Stimulated activated CD4-positive, alpha-beta T cell treated with anti-CD3 and anti-CD28 coated beads, Interleukin-15, amount 100 ng/mL, for 24 hours (primary cell): ENCODE measurements around the gene TRIM15.
"Not testable (repeated sequence)": the region's sequence is repeated elsewhere in the genome, so short reads cannot be mapped to it uniquely, and the experiment has no call there.

Experiments
- DNase-seq: peaks from one replicate; pipeline ENCODE4 v3.0.0-alpha.2; 2020

Gene TRIM15

DNA sequence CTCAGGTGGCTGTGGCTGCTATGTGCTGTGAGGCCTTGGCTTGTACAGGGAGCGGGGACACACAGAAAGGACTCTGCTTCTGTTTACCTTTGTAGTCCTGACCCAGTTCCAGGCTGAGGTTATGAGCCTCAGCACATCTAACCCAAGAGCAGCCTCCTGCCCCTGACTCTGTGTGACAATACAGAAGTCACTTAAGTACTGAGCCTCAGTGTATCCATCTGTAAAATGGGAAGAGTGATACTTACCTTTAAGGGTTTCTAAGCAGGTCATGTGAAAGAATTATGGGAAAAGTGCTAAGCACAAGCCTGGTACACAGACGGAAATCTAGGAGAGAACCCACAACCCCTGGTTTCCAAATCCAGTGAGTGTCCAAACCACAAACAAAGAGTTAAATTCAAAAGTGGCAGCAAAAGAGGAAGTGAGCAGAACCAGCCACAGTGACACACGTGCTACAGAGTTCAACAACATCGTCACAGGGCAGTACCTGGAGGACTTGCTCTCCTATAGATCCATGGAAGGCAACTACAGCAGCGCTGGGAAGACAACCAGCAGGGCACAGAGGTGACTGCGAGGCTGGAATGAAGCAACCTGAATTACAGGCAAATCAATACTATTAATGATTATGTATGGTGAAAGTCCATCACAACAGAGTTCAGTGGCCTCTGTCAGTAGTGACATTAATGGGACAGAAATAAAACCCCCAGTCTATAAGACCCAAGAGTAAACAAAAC lies 37.4 kb downstream of the TRIM15 start:
- DNase-seq: no peak

DNA sequence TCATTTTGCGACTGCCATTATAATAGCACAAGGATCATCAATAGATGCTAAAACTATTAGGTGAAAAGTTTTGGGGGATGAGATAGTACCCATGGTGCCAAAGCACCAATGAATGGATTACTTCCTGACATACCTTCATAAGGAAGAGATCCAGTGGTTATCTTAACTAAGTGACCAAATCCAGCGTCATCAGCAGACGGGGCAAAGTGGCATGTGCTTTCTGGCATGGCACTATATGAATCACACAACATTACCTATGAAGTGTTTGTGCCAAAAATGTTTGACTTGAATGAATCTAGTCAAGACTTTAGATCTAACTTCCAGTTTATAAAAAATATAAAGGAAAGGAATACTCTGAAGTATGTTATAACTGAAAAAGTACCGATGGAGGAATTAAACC lies 39.0 kb downstream of the TRIM15 start:
- DNase-seq: no peak

DNA sequence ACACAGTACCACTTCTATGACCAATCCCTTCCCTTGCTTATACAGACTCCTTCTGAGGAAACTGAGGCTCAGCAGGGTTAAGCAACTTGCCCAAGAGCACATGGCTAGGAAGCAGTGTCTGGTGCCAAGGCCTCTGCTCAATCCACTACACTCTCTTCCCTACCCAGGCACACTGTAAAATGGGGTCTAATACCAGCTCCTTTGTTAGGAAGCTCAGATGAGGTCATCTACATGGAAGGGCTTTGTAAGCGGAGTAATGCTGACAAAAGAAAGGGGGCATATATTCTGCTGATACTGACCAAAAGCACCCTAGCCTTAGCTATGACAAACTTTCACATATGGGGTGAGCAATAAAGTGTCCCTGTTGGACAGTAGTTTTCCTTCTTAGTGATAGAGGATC lies 40.8 kb downstream of the TRIM15 start:
- DNase-seq: no peak

DNA sequence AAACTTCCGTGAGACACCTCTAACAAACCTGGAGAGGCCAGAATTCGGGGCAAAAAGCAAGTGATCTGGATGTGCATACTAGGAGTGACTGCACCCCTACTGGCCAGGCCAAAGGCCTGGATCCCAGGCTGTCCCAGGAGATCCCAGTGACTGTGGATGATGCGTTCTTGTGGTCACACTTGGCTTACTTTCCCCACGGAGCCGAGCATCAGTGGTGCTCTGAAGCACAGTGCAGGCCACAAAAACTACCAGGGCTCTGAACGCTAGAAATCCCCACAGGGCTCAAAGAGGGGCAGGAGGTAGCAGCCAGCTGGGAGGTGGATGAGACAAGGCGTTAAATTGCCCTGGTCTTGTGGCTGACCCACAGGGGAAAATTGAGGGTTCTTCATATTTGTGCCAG lies 42.8 kb downstream of the TRIM15 start:
- no peak for DNase-seq

DNA sequence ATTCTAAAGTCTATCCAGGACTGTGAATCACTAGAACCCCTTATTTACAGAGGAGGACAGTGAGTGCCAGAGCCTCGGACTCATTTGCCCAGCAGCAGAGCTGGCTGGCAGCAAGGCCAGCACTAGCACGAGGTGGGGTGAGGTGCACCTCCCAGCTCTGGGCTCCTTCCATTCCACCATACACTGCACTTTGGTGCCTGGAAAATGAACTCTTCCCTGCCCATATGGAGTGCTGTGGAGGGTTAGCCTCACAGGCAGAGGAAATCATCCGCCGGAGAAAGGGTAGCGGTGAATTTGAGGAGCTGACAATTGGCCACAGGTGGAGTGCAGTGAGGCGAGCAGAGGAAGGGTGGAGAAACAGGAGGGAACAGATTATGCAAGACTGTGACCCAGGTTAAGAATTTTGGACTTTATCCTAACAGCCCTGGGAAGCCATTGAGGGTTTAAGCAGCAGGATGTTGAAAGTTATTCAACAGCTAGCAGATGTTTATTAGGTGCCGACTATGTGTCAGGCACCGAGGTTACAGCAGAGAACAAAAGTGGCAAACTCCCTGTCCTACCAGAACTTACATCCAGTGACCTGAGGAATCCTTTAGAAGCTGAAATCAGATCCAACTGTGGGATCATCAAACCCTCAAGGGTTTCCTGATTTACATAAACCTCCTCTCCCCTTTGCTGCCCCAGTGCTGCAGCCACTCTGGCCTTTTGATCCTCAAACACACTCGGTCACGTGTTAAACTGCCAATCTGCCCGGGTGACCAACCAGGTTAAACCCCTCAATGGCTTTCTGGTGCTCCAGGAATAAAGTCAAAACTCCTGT lies 43.7 kb downstream of the TRIM15 start:
- DNase-seq: no peak

DNA sequence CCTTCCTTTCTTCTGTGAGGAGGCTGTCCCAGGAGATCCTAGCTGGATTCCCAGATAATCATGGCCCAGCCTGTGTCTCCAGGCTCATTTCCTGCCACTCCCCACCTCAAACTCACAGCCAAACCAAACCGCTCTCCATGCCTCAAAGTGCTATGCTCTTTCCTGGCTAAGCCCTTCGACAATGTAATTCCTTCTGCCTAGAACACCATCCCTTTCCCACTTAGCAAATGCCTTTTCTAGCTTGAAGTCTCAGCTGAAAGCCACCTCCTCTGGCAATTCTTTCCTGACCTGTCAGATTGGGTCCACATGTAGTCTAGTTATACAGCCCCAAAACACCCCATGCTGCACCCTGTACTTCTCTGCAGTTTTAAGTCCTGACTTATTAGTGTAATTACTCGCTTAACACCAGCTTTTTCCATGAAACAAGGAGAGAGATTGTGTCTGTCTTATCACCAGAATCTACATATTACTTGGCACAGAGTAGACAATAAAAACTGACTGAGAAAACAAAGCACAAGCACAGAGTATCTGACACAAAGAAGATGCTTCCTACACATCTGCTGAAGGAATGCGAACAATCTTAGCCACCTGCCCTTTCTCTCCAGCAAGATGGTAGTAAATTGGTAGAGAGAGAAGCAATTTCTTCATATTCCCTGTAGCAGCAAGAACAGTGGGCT lies 44.4 kb downstream of the TRIM15 start:
- no peak for DNase-seq

DNA sequence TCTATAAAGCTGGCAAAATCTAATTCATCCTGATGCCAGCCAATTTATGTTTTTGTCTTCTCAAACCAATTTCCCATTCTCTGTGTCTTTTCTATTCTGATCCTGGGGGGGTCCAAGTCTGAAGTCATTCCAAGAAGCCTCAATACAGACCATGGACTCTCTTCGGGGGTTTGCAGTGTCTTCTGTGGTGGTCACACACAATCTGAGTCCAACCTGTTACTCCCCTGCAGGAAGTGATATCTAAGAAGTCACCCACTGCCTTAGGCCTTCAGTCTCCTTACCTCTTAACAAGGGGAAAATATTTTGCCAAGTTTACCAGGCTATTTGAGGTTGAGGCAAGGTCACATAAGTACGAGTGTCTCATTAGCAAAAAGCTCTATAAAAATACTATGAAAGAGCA lies 48.0 kb downstream of the TRIM15 start:
- no peak for DNase-seq

DNA sequence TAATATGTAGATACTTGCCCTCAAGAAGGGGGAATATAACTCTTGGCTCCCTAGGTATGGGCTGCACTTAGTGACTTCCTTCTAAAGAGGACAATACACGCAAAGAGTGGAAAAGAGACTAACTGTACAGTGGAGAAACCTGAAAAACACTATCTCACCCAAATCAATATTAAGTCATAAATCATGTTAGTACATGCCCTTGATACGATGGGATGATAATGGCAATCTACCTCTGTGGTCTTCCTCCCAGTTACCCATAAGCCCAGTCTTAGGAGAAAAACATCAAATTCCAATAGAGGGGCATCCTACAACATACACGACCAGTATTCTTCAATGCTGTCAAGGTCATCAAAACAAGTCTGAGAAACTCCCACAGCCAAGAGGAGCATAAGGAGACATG lies 48.6 kb downstream of the TRIM15 start:
- no peak for DNase-seq

DNA sequence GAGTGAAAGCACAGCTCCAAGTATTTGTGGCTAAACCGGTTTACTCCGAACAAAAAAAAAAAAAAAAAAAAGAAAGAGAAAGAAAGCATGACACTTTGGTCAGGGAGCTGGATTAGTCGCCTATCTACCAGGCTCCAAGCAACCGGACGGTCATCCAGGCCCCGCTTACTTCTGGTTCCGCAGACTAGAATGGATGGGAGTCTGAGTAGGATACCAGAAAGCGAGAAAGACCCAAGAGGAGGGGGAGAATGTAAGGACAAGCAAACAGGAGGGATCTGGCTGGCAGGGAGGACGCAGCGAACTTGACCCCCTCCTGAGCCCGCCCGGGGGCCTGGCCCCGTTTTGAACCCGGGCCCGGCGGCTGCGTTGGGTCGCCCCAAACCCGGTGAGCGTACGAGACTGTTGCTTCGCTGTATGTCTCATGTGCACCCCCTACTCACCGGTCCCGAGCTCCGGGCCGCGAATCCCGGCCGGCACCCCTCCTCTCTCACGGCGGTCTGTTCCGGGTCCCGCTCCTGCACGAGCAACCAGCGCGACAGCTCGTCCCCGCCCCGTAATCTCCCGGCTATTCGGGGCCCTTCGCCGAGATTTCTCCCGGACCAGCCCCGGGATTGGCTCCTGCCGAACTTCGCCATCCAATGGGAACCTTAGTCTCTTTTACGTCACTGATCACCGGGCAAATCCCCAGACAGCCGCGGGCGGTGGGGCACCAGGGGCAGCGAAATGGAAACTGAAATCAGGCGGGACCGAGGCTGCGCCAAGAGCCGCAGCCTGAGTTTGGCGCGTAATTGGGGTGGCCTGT lies 49.7 kb downstream of the TRIM15 start, which contains the start of gene TRIM26:
TRIM26 (minus strand) TSS at position 542 of the 802 bp plus-strand sequence. CDS start 14,303 bp downstream, outside the sequence.
- DNase-seq: peak; percentile 98

DNA sequence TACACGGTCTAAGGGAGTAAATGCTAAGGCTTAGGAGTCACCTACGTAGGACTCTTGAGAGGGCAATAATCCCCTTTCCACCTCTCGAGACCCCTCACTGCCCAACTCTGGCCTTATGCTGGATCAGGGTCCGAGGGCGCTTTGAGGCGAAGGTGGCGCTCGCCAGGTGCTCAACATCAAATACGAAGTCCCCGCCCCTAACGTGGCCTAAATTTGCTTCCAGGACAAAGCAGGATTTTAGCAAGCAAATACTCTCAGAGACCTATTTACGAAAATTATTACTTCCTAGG lies 50.3 kb downstream of the TRIM15 start:
- no peak for DNase-seq

DNA sequence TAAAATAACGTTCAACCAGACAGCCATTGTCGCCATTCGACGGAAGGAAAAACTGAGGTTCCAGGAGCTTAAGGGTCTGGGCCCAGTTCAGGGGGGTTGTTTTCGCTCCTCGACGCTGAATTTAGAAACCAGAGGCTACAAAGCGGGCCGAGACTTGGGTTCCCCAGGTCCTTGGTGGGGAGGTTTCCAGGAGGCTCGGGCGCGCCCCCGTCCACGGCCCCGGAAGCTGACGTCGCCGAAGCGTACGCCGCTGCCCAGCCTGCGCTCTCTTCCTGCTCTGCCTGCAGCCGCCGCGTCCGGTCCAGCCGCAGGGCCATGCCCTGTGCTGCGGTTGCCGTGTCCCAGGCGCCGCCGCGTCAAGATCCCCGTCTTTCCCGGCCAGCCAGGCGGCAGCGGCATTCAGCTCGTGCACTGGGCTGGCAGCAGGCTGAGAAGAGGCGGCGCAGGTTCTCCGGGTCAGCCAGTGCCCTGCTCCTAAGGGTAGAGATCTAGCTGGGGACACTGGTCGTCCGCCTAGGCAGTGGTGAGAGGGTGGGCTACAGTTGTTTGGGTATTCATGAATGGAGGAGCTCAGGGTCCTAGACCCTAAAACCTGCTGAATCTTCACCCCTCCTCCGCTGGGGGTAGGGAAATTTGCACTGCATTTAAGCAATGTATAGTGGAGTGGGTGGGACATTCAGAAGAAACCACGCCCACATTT lies 50.8 kb downstream of the TRIM15 start:
- DNase-seq: peak; percentile 82

DNA sequence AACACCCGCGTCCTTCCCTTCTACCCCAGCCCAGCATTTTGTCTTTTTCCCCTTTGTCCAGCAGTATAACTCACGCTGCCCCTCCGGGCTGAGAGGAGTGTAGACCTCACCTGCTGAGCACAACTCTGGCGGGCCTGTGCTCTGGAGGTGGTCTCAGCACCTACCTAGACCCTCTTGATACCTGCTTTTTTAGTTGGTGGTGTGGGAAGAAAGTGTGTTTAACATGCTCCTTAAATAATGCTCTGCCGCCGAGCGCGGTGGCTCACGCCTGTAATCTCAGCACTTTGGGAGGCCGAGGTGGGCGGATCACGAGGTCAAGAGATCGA lies 51.3 kb downstream of the TRIM15 start:
- DNase-seq: no peak

DNA sequence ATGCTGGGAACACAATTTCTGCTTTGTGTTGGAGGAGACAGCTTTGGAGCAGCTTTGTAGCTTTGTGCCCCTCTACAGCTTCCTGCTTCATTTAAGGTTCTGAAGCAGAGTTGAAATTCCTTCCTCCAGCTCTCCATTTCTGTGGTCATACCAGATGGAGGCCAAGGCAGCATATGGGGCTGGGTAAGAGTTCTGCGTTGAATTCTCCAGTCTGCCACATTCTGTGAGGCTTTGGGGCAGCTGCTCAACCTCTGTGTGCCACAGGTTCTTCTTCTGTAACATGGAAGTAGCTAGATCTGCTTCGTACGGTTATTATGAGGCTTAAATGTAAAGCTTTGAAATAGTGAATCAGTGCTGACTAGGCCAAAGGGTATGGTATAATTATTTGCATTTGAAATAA lies 52.8 kb downstream of the TRIM15 start:
- DNase-seq: no peak

DNA sequence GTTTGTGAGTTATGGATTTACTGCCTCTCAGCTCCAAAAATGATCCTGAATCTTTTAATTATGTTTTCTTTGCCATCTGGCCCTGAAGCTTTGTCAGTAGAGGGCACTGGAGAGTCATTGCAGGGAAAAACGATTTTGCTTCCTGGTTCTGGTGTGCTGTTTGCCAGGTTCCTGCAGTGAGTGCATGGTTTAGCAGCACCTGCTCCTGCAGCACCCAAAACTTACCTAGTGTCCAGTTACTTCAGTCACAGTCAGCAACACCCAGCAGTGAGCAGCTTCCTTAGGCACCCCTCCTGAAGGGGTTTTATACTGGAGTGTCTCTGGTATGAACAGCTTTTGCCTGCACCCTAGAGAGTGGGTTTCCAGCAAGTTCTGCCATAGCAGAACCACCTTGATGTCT lies 55.9 kb downstream of the TRIM15 start:
- peak; percentile 57 for DNase-seq

DNA sequence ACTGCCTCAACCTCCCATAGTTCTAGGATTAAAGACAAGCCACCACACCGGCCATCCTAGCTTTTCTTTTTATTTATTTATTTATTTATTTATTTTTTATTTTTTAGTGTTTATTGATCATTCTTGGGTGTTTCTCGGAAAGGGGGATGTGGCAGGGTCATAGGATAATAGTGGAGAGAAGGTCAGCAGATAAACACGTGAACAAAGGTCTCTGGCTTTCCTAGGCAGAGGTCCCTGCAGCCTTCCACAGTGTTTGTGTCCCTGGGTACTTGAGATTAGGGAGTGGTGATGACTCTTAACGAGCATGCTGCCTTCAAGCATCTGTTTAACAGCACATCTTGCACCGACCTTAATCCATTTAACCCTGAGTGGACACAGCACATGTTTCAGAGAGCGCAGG lies 58.0 kb downstream of the TRIM15 start:
- not testable (repeated sequence) for DNase-seq

DNA sequence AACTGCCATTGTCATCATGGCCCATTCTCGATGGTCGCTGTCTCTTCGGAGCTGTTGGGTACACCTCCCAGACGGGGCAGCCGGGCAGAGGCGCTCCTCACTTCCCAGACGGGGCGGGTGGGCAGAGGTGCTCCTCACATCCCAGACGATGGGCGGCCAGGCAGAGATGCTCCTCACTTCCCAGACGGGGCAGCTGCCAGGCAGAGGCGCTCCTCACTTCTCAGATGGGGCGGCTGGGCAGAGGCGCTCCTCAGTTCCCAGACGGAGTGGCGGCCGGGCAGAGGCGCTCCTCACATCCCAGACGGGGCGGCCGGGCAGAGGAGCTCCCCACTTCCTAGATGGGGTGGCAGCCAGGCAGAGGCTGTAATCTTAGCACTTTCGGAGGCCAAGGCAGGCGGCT lies 58.6 kb downstream of the TRIM15 start:
- DNase-seq: not testable (repeated sequence)
